Type B pancreatic cell (in vitro differentiated cells): ENCODE measurements around the gene ZBTB14. TPM values are rescaled to one million over a fixed set of nuclear protein-coding genes. Genes with fewer than 3 reads are reported as not detected.

ENCODE experiments used
- DNase-seq: peaks from one replicate; pipeline ENCODE4 v3.0.0; 2021; ENCODE audit warnings: mixed read lengths; ENCODE audit not compliant: unreplicated experiment; ENCODE audit errors: extremely low spot score
- H3K27ac Mint-ChIP-seq: 2 replicates; pipeline ENCODE4 v1.8.0; 2021; ENCODE audit warnings: mild to moderate bottlenecking, mixed read lengths
- H3K27me3 Mint-ChIP-seq: 2 replicates; pipeline ENCODE4 v1.8.0; 2021; ENCODE audit warnings: mixed read lengths
- H3K36me3 Mint-ChIP-seq: 2 replicates; pipeline ENCODE4 v1.8.0; 2021; ENCODE audit warnings: mixed read lengths
- H3K4me1 Mint-ChIP-seq: one replicate; pipeline ENCODE4 v1.8.0; 2021; ENCODE audit warnings: mixed read lengths; ENCODE audit not compliant: unreplicated experiment
- H3K4me3 Mint-ChIP-seq: 2 replicates; pipeline ENCODE4 v1.8.0; 2021; ENCODE audit warnings: mild to moderate bottlenecking, mixed read lengths
- H3K9me3 Mint-ChIP-seq: 2 replicates; pipeline ENCODE4 v1.8.0; 2021; ENCODE audit warnings: mixed read lengths
- CTCF ChIP-seq: fragments of 200-600 bp; sonication (generic); conservative IDR thresholded peaks from 2 replicates; pipeline ENCODE4 v1.5.0; 2021; ENCODE audit warnings: antibody characterized with exemption, mild to moderate bottlenecking
- total RNA-seq: library from RNA; stranded (reverse); gene quantifications from 2 replicates; pipeline ENCODE4 v1.2.1, GENCODE V29; 2021; ENCODE audit warnings: low replicate concordance

ZBTB14 gene
- total RNA-seq, 1 donor from 2014 or later, result 12.8 TPM

- H3K4me1 Mint-ChIP-seq, result peaks cover 14% of the 10 kb centered on the region
- peaks cover 22% of the 10 kb centered on the region for H3K36me3 Mint-ChIP-seq
- no peak for DNase-seq
Measured at GRCh38 chr18:5244941-5245340, 50.6 kb downstream of the ZBTB14 start.

GRCh38 chr18:5239447-5239846 lies 56.1 kb downstream of the ZBTB14 start:
- DNase-seq, result no peak
- Mint-ChIP-seq H3K27ac (peak overlapping the region; percentile 21), H3K4me1 (peaks cover 27% of the 10 kb centered on the region)

More at GRCh38 chr18:5244941-5245340, 50.6 kb downstream of the ZBTB14 start:
- Mint-ChIP-seq H3K27me3 (peaks cover 4% of the 10 kb centered on the region), H3K4me3 (no peak overlapping the region), H3K27ac (no peak overlapping the region), H3K9me3 (no peaks in the 10 kb centered on the region)
- TF ChIP-seq CTCF, result no peak

More at GRCh38 chr18:5239447-5239846, 56.1 kb downstream of the ZBTB14 start:
- H3K9me3 Mint-ChIP-seq, result no peaks in the 10 kb centered on the region
- H3K36me3 Mint-ChIP-seq, result peaks cover 23% of the 10 kb centered on the region
- peak overlapping the region; percentile 98 for H3K4me3 Mint-ChIP-seq
- no peak for TF ChIP-seq CTCF
- H3K27me3 Mint-ChIP-seq, result no peaks in the 10 kb centered on the region

Other genes starting within 250 kb of the ZBTB14 start
- gene AKAIN1, start 98.5 kb downstream of the ZBTB14 start, total RNA-seq, result 0.95 and 1.1 TPM in 2 replicates
- 58.1 and 65.9 TPM in 2 replicates for gene EPB41L3, start 248.3 kb upstream of the ZBTB14 start, total RNA-seq